Esophagus muscularis mucosa (tissue), 3 donors: ENCODE results near the gene MUS81.

Experiments
- CTCF ChIP-seq, 3 experiments: fragments of 200-600 bp in 2 of 3; fragments of 450-650 bp in 1 of 3; sonication (generic) in 2 of 3; IDR thresholded peaks; one replicate each; pipeline ENCODE4 v1.5.1; 2017 to 2019; ENCODE audit warnings: antibody characterized with exemption in 3 of 3, mild to moderate bottlenecking in 2 of 3, moderate library complexity in 1 of 3
- POLR2A ChIP-seq: fragments of 450-650 bp; IDR thresholded peaks from one replicate; pipeline ENCODE4 v1.6.1; 2017; ENCODE audit warnings: antibody characterized with exemption, moderate library complexity, mild to moderate bottlenecking, low read depth

GRCh38 chr11:65859095-65859811, 980 bp upstream of the MUS81 start:
- peak in 2 of 3 experiments; percentile 9 for TF ChIP-seq CTCF (IDR thresholded peaks at IDR 0.05)
- peak; percentile 95 for TF ChIP-seq POLR2A
